Measurements from ENCODE around the gene USH1G.

DNA sequence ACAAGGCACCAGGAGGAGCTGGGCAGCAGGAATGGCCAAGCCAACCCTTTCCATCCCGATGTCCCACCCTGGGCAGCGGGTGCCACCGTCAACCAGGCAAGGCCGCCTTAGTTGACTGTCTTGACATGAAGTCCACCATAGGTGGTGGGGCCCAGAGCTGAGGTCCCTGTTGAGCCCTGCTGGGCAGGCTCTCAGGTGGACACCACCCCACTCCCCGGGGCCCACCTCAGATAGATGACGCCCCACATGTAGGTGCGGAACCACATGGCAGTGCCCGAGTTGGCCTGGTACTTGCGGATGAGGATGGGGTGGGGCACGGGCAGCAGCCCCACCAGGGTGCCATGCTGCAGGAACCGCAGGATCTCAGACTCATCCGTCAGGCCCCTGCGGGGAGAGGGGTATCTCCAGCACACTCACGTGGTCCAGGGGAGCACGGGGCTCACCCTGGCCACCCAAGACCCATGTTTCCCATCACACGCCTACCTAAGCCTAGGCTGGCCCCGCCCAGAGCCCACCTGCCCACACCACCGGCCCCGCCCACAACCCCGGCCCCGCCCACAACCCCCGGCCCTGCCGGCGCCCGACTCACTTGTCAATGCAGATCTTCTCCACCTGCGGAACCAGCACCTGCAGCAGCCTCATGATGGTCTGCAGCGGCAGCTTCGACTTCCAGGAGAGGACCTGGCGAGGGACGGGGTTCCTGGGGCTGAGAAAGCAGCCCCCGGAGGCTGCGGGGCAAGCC, 28.8 kb upstream of the USH1G start:
- TF ChIP-seq, protein P1, sequence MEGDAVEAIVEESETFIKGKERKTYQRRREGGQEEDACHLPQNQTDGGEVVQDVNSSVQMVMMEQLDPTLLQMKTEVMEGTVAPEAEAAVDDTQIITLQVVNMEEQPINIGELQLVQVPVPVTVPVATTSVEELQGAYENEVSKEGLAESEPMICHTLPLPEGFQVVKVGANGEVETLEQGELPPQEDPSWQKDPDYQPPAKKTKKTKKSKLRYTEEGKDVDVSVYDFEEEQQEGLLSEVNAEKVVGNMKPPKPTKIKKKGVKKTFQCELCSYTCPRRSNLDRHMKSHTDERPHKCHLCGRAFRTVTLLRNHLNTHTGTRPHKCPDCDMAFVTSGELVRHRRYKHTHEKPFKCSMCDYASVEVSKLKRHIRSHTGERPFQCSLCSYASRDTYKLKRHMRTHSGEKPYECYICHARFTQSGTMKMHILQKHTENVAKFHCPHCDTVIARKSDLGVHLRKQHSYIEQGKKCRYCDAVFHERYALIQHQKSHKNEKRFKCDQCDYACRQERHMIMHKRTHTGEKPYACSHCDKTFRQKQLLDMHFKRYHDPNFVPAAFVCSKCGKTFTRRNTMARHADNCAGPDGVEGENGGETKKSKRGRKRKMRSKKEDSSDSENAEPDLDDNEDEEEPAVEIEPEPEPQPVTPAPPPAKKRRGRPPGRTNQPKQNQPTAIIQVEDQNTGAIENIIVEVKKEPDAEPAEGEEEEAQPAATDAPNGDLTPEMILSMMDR (IDR thresholded peaks at IDR 0.05; ENCODE audit: low read length) = no peak
- TF ChIP-seq EZH2 (IDR thresholded peaks at IDR 0.05; ENCODE audit: borderline replicate concordance, low read length) = no peak

All from OCI-LY1 (cell line).